MM.1S (cell line): ENCODE results near the gene MS4A13.

Experiments
- EZH2 ChIP-seq: fragments of 300-600 bp; sonication (generic); optimal IDR thresholded peaks from 2 replicates; pipeline ENCODE3; 2017; ENCODE audit warnings: low read depth, mild to moderate bottlenecking, antibody characterized with exemption, low read length, mixed read lengths
- EZH2phosphoT487 ChIP-seq: fragments of 300-600 bp; sonication (generic); IDR thresholded peaks from 2 replicates; pipeline ENCODE4 v1.6.1; 2018; ENCODE audit warnings: antibody characterized with exemption, low read length
- TF ChIP-seq, protein P1 (sequence below): fragments of 300-600 bp; sonication (generic); IDR thresholded peaks from 2 replicates; pipeline ENCODE4 v1.5.1; 2016; ENCODE audit warnings: antibody characterized with exemption, low read length, mixed read lengths

DNA sequence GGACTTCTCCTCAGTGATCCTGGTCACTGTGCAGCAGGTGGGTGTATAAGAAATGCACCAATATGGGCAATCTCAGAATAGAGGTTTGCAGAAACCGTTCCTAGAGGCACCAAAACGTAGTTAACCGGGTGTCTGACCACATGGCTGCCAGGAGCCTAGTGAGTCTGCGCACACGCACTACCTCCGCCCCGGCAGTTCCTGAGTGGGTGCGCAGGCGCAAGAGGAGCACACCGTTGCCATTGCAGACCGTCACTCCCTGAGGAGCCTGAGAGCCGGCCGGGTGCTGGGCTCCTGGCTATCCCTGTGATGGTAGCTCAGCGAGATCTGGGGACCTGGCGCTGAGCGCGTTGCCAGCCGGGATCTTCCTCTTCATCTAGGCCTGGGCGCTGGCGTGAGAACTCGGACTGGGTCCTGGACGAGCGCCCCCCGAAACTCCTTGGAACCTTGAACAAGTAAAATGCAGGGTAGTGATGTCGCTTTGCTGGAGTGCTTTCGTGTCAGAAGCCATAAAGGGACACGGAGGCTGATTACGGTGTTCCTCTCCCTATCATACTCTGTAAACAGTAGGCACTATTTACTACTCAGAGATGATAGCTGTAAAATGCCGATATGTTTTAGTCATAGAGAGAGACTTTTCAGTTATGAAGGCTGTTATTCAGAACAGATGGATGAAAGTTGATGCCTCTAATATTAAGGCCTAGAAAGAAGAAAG lies at the start of gene MS4A13:
- TF ChIP-seq, protein P1, sequence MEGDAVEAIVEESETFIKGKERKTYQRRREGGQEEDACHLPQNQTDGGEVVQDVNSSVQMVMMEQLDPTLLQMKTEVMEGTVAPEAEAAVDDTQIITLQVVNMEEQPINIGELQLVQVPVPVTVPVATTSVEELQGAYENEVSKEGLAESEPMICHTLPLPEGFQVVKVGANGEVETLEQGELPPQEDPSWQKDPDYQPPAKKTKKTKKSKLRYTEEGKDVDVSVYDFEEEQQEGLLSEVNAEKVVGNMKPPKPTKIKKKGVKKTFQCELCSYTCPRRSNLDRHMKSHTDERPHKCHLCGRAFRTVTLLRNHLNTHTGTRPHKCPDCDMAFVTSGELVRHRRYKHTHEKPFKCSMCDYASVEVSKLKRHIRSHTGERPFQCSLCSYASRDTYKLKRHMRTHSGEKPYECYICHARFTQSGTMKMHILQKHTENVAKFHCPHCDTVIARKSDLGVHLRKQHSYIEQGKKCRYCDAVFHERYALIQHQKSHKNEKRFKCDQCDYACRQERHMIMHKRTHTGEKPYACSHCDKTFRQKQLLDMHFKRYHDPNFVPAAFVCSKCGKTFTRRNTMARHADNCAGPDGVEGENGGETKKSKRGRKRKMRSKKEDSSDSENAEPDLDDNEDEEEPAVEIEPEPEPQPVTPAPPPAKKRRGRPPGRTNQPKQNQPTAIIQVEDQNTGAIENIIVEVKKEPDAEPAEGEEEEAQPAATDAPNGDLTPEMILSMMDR, result no peak
- TF ChIP-seq EZH2phosphoT487, result no peak
- TF ChIP-seq EZH2, result no peak
